Fibroblast of villous mesenchyme (primary cell): ENCODE results near the gene ZDHHC8. TPM values are rescaled to one million over a fixed set of nuclear protein-coding genes. Genes with fewer than 3 reads are reported as not detected.

Experiments used
- DNase-seq: peaks from one replicate; pipeline ENCODE4 v3.0.0-alpha.2; 2010; ENCODE audit warnings: low read depth
- H3K4me3 ChIP-seq: 2 replicates; pipeline ENCODE4 v1.5.1; 2011; ENCODE audit warnings: low read depth, mild to moderate bottlenecking, low read length
- total RNA-seq: library from RNA; depleted of rRNA; stranded (reverse); fragments of >200 nt; gene quantifications from 2 replicates; pipeline ENCODE4 v1.2.3, GENCODE V29; 2012
- TF ChIP-seq, protein P1 (sequence below): IDR thresholded peaks from 2 replicates; pipeline ENCODE4 v1.5.1; 2012; ENCODE audit warnings: low read depth, mild to moderate bottlenecking, low read length; ENCODE audit not compliant: insufficient read depth

ZDHHC8 gene, protein sequence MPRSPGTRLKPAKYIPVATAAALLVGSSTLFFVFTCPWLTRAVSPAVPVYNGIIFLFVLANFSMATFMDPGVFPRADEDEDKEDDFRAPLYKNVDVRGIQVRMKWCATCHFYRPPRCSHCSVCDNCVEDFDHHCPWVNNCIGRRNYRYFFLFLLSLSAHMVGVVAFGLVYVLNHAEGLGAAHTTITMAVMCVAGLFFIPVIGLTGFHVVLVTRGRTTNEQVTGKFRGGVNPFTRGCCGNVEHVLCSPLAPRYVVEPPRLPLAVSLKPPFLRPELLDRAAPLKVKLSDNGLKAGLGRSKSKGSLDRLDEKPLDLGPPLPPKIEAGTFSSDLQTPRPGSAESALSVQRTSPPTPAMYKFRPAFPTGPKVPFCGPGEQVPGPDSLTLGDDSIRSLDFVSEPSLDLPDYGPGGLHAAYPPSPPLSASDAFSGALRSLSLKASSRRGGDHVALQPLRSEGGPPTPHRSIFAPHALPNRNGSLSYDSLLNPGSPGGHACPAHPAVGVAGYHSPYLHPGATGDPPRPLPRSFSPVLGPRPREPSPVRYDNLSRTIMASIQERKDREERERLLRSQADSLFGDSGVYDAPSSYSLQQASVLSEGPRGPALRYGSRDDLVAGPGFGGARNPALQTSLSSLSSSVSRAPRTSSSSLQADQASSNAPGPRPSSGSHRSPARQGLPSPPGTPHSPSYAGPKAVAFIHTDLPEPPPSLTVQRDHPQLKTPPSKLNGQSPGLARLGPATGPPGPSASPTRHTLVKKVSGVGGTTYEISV
- total RNA-seq: 8.1 and 10.8 TPM in 2 replicates

DNA sequence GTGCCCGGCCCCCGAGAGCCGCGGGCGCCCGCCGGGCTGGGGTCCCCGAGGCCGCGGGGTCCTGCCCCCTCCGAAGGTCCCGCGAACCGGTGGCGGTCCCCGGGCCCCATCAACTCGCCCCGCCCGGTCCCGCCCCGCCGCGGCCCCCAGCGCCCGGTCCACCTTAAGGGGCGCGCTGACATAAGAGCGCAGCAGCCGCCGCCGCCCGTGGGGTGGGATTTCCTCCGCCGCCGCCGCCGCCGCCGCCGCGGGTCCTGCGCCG is at the start of gene ZDHHC8:
ZDHHC8 (plus strand) TSS at position 208 of the 262 bp plus-strand sequence. CDS start 144 bp downstream, outside the sequence.
- peak; percentile 22 for DNase-seq
- TF ChIP-seq, protein P1, sequence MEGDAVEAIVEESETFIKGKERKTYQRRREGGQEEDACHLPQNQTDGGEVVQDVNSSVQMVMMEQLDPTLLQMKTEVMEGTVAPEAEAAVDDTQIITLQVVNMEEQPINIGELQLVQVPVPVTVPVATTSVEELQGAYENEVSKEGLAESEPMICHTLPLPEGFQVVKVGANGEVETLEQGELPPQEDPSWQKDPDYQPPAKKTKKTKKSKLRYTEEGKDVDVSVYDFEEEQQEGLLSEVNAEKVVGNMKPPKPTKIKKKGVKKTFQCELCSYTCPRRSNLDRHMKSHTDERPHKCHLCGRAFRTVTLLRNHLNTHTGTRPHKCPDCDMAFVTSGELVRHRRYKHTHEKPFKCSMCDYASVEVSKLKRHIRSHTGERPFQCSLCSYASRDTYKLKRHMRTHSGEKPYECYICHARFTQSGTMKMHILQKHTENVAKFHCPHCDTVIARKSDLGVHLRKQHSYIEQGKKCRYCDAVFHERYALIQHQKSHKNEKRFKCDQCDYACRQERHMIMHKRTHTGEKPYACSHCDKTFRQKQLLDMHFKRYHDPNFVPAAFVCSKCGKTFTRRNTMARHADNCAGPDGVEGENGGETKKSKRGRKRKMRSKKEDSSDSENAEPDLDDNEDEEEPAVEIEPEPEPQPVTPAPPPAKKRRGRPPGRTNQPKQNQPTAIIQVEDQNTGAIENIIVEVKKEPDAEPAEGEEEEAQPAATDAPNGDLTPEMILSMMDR: no peak

DNA sequence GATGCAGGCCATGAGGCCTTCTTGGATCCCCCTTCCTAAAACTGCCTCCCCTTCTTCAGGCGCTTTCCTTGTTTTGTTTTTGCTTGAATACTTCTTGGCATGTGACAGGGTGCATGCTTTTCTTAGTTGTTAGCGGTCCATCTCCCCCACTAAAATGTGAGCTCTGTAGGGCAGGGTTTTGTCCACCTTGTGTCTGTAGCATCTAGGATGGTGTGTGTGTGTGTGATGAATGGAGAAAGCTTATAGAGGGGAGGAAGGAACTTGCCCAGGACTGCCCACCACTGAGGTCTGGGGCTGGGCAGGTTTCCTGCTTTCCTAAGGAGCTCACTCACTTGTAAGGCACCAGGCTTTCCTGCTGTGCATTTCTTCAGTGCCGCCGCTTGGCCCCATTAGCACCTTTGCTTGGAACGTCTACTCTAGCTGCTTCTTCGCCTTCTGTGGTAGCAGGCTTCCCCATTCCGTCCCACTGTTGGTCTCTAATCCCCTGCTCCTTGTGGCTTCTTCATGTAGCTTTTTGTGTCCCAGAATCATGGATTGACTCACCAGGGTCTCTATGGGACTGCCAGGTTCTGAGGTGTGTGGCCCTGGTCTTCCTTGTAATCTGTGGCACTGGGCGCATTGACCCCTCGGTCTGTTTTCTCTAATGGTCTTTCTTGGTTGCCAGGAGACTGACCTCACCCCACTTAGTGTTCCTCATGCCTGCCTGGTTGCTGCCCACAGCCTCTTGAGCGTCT is 48.3 kb upstream of the ZDHHC8 start:
- H3K4me3 ChIP-seq: no peak overlapping the region
- TF ChIP-seq, protein P1: no peak
- DNase-seq: no peak

More for the DNA sequence above, at the start of gene ZDHHC8:
- peak within 1 kb of the TSS; percentile 85 for H3K4me3 ChIP-seq

DNA sequence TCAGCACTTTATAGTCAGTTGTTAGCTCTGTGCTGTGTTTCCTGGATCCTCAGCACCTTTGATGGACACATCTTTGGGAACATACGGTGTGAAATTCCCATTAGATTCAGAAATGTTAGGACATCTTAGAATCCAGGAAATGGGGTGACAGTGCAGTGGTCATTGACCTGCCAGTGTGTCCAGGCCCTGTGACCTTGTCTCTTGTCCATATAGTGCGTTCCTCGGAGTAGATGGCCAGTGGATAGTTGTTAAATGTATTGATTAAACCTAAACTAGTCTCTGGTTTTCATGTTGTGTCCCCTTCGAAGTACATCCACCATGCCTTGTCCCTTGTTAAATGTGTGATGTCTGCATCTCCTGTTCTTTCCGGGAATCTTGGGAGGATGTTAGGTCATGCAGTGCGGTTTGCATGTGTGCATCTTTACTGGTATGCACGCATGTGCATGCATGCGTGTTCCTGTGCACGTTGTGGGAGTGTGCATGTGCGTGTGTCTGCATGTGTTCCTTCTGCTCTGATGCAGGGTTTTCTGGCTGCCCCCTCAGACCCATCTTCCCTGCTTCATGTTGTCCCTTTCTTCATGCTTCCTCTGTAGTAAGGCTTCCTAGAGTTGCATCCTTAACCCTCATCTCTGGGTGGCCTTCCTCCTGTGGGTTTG is 47.6 kb upstream of the ZDHHC8 start:
- TF ChIP-seq, protein P1: no peak
- no peak for DNase-seq
- H3K4me3 ChIP-seq: no peak overlapping the region

DNA sequence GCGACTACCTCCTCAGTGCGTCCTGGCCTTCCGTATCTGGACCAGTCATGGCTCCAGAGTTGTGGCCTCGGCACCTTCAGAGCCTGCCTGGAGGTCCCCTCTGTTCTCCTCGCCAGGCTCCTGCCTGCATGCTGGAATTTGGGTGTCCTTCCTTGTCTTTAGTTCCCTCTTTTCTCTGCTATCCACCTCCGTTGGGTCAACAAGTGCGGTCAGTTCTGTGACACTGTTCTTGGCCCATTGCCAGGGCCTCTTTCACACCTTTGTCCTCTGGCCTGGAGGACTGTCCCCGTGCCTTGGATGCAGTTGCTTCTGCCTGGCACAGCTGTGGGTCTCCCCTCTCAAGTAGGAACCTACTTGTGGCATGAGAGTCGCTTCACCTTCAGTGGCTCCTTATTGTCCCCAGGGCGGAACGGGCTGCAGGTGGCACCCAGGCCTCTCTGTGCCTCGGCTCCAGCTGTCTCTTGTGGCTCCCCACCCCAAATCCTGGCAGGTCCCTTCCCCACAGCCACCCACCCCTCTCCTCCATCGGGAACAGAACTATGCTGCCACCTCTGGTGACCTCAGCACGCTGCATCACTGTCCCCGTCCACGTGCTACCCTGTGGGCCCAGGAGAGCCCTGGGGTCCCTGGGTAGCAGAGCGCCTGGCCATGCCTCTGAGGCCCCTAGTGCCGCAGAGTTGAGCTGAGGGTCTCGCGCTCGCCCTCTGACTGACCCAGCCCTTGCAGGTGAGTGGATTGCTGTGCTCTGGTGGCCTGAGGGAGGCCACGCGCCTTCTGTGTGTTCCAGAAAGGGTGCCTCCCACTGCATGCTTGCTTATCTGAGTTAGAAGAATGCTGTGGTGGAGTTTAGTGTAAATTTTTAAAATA is 46.8 kb upstream of the ZDHHC8 start:
- TF ChIP-seq, protein P1: peak; percentile 45
- no peak for DNase-seq

DNA sequence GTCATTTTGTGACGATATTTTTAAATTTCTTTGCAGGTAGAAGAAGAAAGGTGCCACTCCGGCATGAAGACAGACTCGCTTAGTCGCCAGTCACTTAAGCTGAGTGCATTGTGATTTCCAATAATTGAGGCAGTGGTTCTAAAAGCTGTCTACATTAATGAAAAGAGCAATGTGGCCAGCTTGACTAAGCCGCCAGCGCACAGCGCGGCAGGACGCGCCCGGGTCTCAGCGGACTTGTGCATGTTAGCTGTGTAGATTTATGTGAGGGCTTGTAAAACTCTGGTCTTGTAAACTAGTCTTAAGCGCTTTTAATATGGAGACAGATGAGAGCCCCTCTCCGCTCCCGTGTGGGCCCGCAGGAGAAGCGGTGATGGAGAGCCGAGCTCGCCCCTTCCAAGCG is 46.0 kb upstream of the ZDHHC8 start:
- TF ChIP-seq, protein P1: no peak
- no peak for DNase-seq
- no peak overlapping the region for H3K4me3 ChIP-seq

More for the DNA sequence above, 46.8 kb upstream of the ZDHHC8 start:
- H3K4me3 ChIP-seq: no peak overlapping the region
